ENCODE results near the gene NEDD4L.

DNA sequence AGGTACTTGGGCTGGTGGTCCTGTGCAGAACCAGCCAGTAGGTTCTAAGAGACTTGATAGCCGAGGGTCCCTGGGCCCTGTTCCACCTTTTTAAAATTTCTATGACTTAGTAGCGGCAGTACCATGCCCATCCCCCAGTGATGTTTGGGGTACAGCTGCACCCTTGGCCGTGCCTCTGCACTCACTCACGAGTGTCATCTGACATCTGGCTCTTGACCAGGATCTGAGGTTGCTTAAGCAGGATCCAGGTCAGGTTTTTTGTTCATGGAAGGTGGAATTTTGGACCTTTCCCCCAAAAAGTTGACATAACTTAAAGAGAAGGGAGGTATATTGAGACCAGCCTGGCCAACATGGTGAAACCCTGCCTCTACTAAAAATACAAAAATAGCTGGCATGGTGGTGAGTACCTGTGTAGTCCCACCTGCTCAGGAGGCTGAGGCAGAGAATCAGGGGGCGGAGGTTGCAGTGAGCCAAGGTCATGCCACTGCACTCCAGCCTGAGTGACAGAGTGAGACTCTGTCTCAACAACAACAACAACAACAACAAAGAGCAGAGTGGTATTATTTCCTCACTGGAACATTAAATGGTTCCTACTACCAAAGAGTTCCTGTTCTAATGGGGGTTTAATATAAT is 163.6 kb downstream of the NEDD4L start:
- TF ChIP-seq, protein P1, sequence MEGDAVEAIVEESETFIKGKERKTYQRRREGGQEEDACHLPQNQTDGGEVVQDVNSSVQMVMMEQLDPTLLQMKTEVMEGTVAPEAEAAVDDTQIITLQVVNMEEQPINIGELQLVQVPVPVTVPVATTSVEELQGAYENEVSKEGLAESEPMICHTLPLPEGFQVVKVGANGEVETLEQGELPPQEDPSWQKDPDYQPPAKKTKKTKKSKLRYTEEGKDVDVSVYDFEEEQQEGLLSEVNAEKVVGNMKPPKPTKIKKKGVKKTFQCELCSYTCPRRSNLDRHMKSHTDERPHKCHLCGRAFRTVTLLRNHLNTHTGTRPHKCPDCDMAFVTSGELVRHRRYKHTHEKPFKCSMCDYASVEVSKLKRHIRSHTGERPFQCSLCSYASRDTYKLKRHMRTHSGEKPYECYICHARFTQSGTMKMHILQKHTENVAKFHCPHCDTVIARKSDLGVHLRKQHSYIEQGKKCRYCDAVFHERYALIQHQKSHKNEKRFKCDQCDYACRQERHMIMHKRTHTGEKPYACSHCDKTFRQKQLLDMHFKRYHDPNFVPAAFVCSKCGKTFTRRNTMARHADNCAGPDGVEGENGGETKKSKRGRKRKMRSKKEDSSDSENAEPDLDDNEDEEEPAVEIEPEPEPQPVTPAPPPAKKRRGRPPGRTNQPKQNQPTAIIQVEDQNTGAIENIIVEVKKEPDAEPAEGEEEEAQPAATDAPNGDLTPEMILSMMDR (conservative IDR thresholded peaks at IDR 0.05; ENCODE audit: low read length) = no peak
- no peak for TF ChIP-seq EZH2phosphoT487 (IDR thresholded peaks at IDR 0.05; ENCODE audit: borderline replicate concordance, low read depth, low read length)

Measured in OCI-LY7 (cell line).